A673 (cell line): ENCODE data around the gene DUXB. TPM values are rescaled to one million over a fixed set of nuclear protein-coding genes. Genes with fewer than 3 reads are reported as not detected.

Source experiments
- BruUV-seq: library from RNA; stranded (reverse); fragments of 400-500 nt; replicated peaks from 2 replicates; lab custom pipeline; 2021; lab: Mats Ljungman, UMichigan
- CTCF ChIA-PET: fragments of 300-600 bp; sonication (Branson Sonifier 250); formaldehyde crosslinking; loops from one replicate; lab custom pipeline; 2022; ENCODE audit warnings: antibody characterized with exemption; lab: Charles Lee
- POLR2A ChIA-PET: fragments of 300-600 bp; sonication (Branson Sonifier 250); formaldehyde crosslinking; loops from one replicate; lab custom pipeline; 2022; ENCODE audit warnings: antibody characterized with exemption; ENCODE audit not compliant: low non-redundant PET; lab: Charles Lee
- DNase-seq: peaks from one replicate; pipeline ENCODE4 v3.0.0-alpha.2; 2015; ENCODE audit warnings: low spot score
- H3K27ac ChIP-seq: fragments of 200-600 bp; sonication (generic); 2 replicates; pipeline ENCODE4 v1.5.1; 2016; ENCODE audit warnings: mixed run types, low read depth, mild to moderate bottlenecking, mixed read lengths, antibody characterized with exemption, low read length; ENCODE audit not compliant: poor library complexity, severe bottlenecking
- H3K27me3 ChIP-seq: fragments of 200-600 bp; sonication (generic); replicated peaks from 2 replicates; pipeline ENCODE4 v1.6.1; 2017; ENCODE audit warnings: mixed run types, low read depth, mild to moderate bottlenecking, mixed read lengths, antibody characterized with exemption, low read length; ENCODE audit not compliant: insufficient read depth, poor library complexity
- H3K36me3 ChIP-seq: fragments of 200-600 bp; sonication (generic); 2 replicates; pipeline ENCODE4 v1.6.1; 2016; ENCODE audit warnings: mixed run types, mild to moderate bottlenecking, mixed read lengths, antibody characterized with exemption, low read length; ENCODE audit not compliant: insufficient read depth, poor library complexity, severe bottlenecking
- H3K4me1 ChIP-seq: fragments of 200-600 bp; sonication (generic); 2 replicates; pipeline ENCODE4 v1.6.1; 2017; ENCODE audit warnings: mixed run types, mild to moderate bottlenecking, mixed read lengths, antibody characterized with exemption, low read length; ENCODE audit not compliant: insufficient read depth, poor library complexity, severe bottlenecking
- H3K4me3 ChIP-seq: fragments of 200-600 bp; sonication (generic); 2 replicates; pipeline ENCODE4 v1.5.1; 2016; ENCODE audit warnings: low read depth, mixed run types, mild to moderate bottlenecking, mixed read lengths, low read length; ENCODE audit not compliant: poor library complexity, severe bottlenecking
- H3K9me3 ChIP-seq: fragments of 200-600 bp; sonication (generic); 2 replicates; pipeline ENCODE4 v1.6.1; 2016; ENCODE audit warnings: mixed run types, low read depth, mild to moderate bottlenecking, mixed read lengths, antibody characterized with exemption, low read length; ENCODE audit not compliant: poor library complexity, severe bottlenecking
- CTCF ChIP-seq: fragments of 300-800, 200-600 bp; sonication (generic); conservative IDR thresholded peaks from 2 replicates; pipeline ENCODE4 v1.5.1; 2017; ENCODE audit warnings: low read depth, mild to moderate bottlenecking, antibody characterized with exemption, low read length, moderate library complexity, mixed read lengths
- EZH2 ChIP-seq: fragments of 200-600 bp; sonication (generic); IDR thresholded peaks from 2 replicates; pipeline ENCODE4 v1.6.1; 2017; ENCODE audit warnings: borderline replicate concordance, low read depth, mild to moderate bottlenecking, mixed read lengths, antibody characterized with exemption, low read length; ENCODE audit not compliant: poor library complexity, severe bottlenecking
- intact Hi-C: fragments of 100-400 bp; cut with micrococcal nuclease; formaldehyde crosslinking; loops from one replicate; pipeline ENCODE4 v1.10.0; 2022; ENCODE audit not compliant: unreplicated experiment
- total RNA-seq: library from RNA; stranded (reverse); gene quantifications from 2 replicates; pipeline ENCODE4 v1.2.3, GENCODE V29; 2021

The DUXB gene
- total RNA-seq, 1 experiment from 2014 or later = not detected

DNA sequence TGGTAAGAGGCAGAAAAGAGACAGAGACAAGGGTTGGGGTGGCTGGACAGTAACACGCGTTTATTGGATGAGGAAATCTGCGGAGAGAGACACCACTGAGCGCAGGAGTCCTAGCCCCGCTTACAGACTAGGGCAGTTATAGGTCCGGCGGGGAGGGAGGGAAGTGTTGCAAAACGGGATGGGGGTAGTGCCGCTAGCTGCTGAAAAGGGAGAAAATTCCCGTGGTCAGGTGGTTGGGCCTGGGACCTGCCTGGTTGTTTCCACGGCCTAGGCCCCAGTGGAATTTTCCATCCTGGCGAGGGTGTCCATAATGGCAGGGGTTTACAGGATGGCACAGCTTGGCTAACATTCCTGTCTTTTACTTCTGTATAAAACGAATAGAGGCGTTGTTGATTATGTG, 19.0 kb downstream of the DUXB start:
- no peak for DNase-seq
- no peaks in the 10 kb centered on the region for H3K9me3 ChIP-seq

GRCh38 chr16:75679366-75679765, 21.9 kb downstream of the DUXB start:
- no peak for DNase-seq
- TF ChIP-seq EZH2 (no peak), CTCF (no peak)
- no TSS peak for BruUV-seq
- no peaks in the 10 kb centered on the region for H3K36me3 ChIP-seq
- POLR2A ChIA-PET = no interaction called here
- H3K27me3 ChIP-seq = no peaks in the 10 kb centered on the region
- no peak overlapping the region for H3K4me3 ChIP-seq
- H3K9me3 ChIP-seq = no peaks in the 10 kb centered on the region
- H3K4me1 ChIP-seq = no peaks in the 10 kb centered on the region
- no peak overlapping the region for H3K27ac ChIP-seq
- CTCF ChIA-PET = no interaction called here
- intact Hi-C loops = no loop called here

More for the DNA sequence above, 19.0 kb downstream of the DUXB start:
- Histone ChIP-seq H3K27me3 (no peaks in the 10 kb centered on the region), H3K4me1 (no peaks in the 10 kb centered on the region), H3K4me3 (no peak overlapping the region), H3K36me3 (no peaks in the 10 kb centered on the region), H3K27ac (no peak overlapping the region)
- ChIA-PET POLR2A (no interaction called here), CTCF (no interaction called here)
- BruUV-seq = no TSS peak
- intact Hi-C loops = loop anchor here (10.0 kb wide), 1 partner anchor 62 kb away; no protein-coding TSS in a partner anchor
- no peak for TF ChIP-seq EZH2
- no peak for TF ChIP-seq CTCF

- TF ChIP-seq CTCF (no peak), EZH2 (no peak)
- no peaks in the 10 kb centered on the region for H3K4me1 ChIP-seq
- no TSS peak for BruUV-seq
- H3K36me3 ChIP-seq = no peaks in the 10 kb centered on the region
- DNase-seq = no peak
- no peaks in the 10 kb centered on the region for H3K9me3 ChIP-seq
- no peaks in the 10 kb centered on the region for H3K27me3 ChIP-seq
- ChIA-PET POLR2A (no interaction called here), CTCF (no interaction called here)
- intact Hi-C loops = no loop called here
- H3K4me3 ChIP-seq = no peak within 1 kb of the TSS
- no peak within 1 kb of the TSS for H3K27ac ChIP-seq
Observed at GRCh38 chr16:75676909-75677308, 24.4 kb downstream of the DUXB start, which contains the start of gene CPHXL2. TSS of gene CPHXL2 (minus strand) at chr16:75677009. CDS start at chr16:75676999, 10 bp downstream.
